Endothelial cell of umbilical vein (primary cell): ENCODE data around the gene STK32A. TPM values are rescaled to one million over a fixed set of nuclear protein-coding genes. Genes with fewer than 3 reads are reported as not detected.

Source experiments
- BruUV-seq: library from RNA; stranded (reverse); fragments of 400-500 nt; replicated peaks from 2 replicates; lab custom pipeline; 2021; lab: Mats Ljungman, UMichigan
- CTCF ChIA-PET: fragments of 300-600, 350-600 bp; sonication (Branson Sonifier 250); formaldehyde crosslinking; loops from one replicate; lab custom pipeline; 2021; ENCODE audit warnings: antibody characterized with exemption, inconsistent platforms; lab: Charles Lee
- POLR2A ChIA-PET: fragments of 300-600, 350-600 bp; sonication (Branson Sonifier 250); formaldehyde crosslinking; loops from one replicate; lab custom pipeline; 2021; ENCODE audit warnings: antibody characterized with exemption, inconsistent platforms; lab: Charles Lee
- DNase-seq: peaks from one replicate; pipeline ENCODE4 v3.0.0-alpha.2; 2011; ENCODE audit warnings: low read depth, low spot score
- FAIRE-seq: peaks from 2 replicates; lab custom pipeline; 2011; peaks lifted over from hg19 to GRCh38; lab: Jason Lieb, UNC
- H2AFZ ChIP-seq: 2 replicates; pipeline ENCODE4 v1.6.0; 2012; ENCODE audit warnings: low read depth, low read length, control low read depth, inconsistent platforms
- H3K27ac ChIP-seq: 2 replicates; pipeline ENCODE4 v1.5.1; 2011; ENCODE audit warnings: low read depth, mild to moderate bottlenecking, control low read depth, low read length, moderate library complexity; ENCODE audit not compliant: insufficient read depth
- H3K27me3 ChIP-seq, 2 experiments: 2 replicates each; pipeline versions ENCODE4 v1.6.0 to v1.6.1; 2011; ENCODE audit warnings: low read length in 2 of 2, mixed read lengths in 1 of 2; ENCODE audit not compliant: control insufficient read depth in 2 of 2, insufficient read depth in 2 of 2
- H3K36me3 ChIP-seq, 2 experiments: 2 replicates in 1 of 2; 3 replicates in 1 of 2; pipeline ENCODE4 v1.5.1; 2011; ENCODE audit warnings: low read length in 2 of 2, mild to moderate bottlenecking in 1 of 2, moderate library complexity in 1 of 2; ENCODE audit not compliant: control insufficient read depth in 2 of 2, insufficient read depth in 2 of 2; ENCODE audit errors: extremely low read depth in 1 of 2
- H3K4me1 ChIP-seq: 3 replicates; pipeline ENCODE4 v1.5.1; 2011; ENCODE audit warnings: mild to moderate bottlenecking, low read length; ENCODE audit not compliant: control insufficient read depth, insufficient read depth; ENCODE audit errors: extremely low read depth
- H3K4me2 ChIP-seq: 2 replicates; pipeline ENCODE4 v1.6.1; 2011; ENCODE audit warnings: low read length, control low read depth, mixed read lengths; ENCODE audit not compliant: insufficient read depth
- H3K4me3 ChIP-seq, 3 experiments: fragments of 200-600 bp in 1 of 3; sonication (generic), shearing (Covaris generic) in 1 of 3; replicated peaks in 1 of 3; 2 replicates each; pipeline ENCODE4 v1.5.1; 2011 to 2016; ENCODE audit warnings: control low read depth in 3 of 3, low read length in 3 of 3, mild to moderate bottlenecking in 2 of 3, inconsistent platforms in 1 of 3, low read depth in 1 of 3, moderate library complexity in 1 of 3; ENCODE audit not compliant: insufficient read depth in 1 of 3
- H3K79me2 ChIP-seq: 2 replicates; pipeline ENCODE4 v1.6.0; 2012; ENCODE audit warnings: low read length, inconsistent platforms; ENCODE audit not compliant: control insufficient read depth, insufficient read depth
- H3K9ac ChIP-seq: replicated peaks from 2 replicates; pipeline ENCODE3; 2011; ENCODE audit warnings: low read length, control low read depth; ENCODE audit not compliant: insufficient read depth; ENCODE audit errors: extremely low read depth
- H3K9me1 ChIP-seq: replicated peaks from 3 replicates; pipeline ENCODE4 v1.6.0; 2011; ENCODE audit warnings: mild to moderate bottlenecking, low read length; ENCODE audit not compliant: control insufficient read depth, insufficient read depth; ENCODE audit errors: extremely low read depth
- H3K9me3 ChIP-seq: replicated peaks from 2 replicates; pipeline ENCODE4 v1.5.1; 2012; ENCODE audit warnings: low read length, inconsistent platforms; ENCODE audit not compliant: control insufficient read depth, insufficient read depth
- H4K20me1 ChIP-seq: replicated peaks from 2 replicates; pipeline ENCODE3; 2011; ENCODE audit warnings: mild to moderate bottlenecking, low read length; ENCODE audit not compliant: control insufficient read depth, insufficient read depth; ENCODE audit errors: extremely low read depth
- EZH2 ChIP-seq: IDR thresholded peaks from 2 replicates; pipeline ENCODE4 v1.6.1; 2012; ENCODE audit warnings: borderline replicate concordance, low read depth, mild to moderate bottlenecking, moderate library complexity, low read length, inconsistent platforms; ENCODE audit not compliant: severe bottlenecking
- FOS ChIP-seq: IDR thresholded peaks from 2 replicates; pipeline ENCODE4 v1.6.1; 2011; ENCODE audit warnings: mild to moderate bottlenecking, low read length, moderate library complexity, borderline replicate concordance; ENCODE audit not compliant: insufficient read depth
- GATA2 ChIP-seq: IDR thresholded peaks from 2 replicates; pipeline ENCODE4 v1.7.0; 2011; ENCODE audit warnings: low read depth, mild to moderate bottlenecking, moderate library complexity, mixed read lengths, low read length; ENCODE audit not compliant: insufficient read length, insufficient read depth
- JUN ChIP-seq: IDR thresholded peaks from 2 replicates; pipeline ENCODE4 v1.6.1; 2011; ENCODE audit warnings: borderline replicate concordance, low read depth; ENCODE audit not compliant: insufficient read length, insufficient read depth
- MAX ChIP-seq: IDR thresholded peaks from 2 replicates; pipeline ENCODE4 v1.6.1; 2011; ENCODE audit not compliant: insufficient read depth, insufficient read length
- MYC ChIP-seq: IDR thresholded peaks from one replicate; pipeline ENCODE4 v1.6.1; 2011; ENCODE audit warnings: mild to moderate bottlenecking, low read depth, low read length
- POLR2A ChIP-seq: IDR thresholded peaks from 2 replicates; pipeline ENCODE4 v1.6.1; 2012; ENCODE audit warnings: low read depth, mild to moderate bottlenecking, control low read depth, low read length
- POLR2AphosphoS5 ChIP-seq: IDR thresholded peaks from 2 replicates; pipeline ENCODE4 v1.6.1; 2012; ENCODE audit warnings: low read depth, mild to moderate bottlenecking, control low read depth, low read length, moderate library complexity; ENCODE audit not compliant: insufficient read depth
- dilution Hi-C: fragments of 300-500 bp; cut with MboI; formaldehyde crosslinking; loops from one replicate; pipeline ENCODE4 v1.15.0; 2019; ENCODE audit warnings: low sequenced_read_pairs; ENCODE audit not compliant: extremely low pct_ligation_motif_present
- intact Hi-C: fragments of 100-400 bp; cut with micrococcal nuclease; formaldehyde crosslinking; loops from one replicate; pipeline ENCODE4 v1.10.0; 2022
- polyA plus RNA-seq, 4 experiments: library from polyadenylated mRNA; depleted of rRNA in 3 of 4; stranded (reverse) in 3 of 4; unstranded in 1 of 4; fragments of >200 nt; gene quantifications; 2 replicates each; pipeline versions ENCODE4 v1.2.1 to v1.2.3, GENCODE V29; 2011 to 2012; ENCODE audit warnings: missing spikeins in 1 of 4
- total RNA-seq: library from RNA; stranded (reverse); gene quantifications from 2 replicates; pipeline ENCODE4 v1.2.3, GENCODE V29; 2021
- TF ChIP-seq, protein P1 (sequence below), 2 donors: IDR thresholded peaks; 1 replicate in 1 of 2; 2 replicates in 1 of 2; pipeline ENCODE4 v1.5.1; 2011; ENCODE audit warnings: low read length in 2 of 2, mild to moderate bottlenecking in 2 of 2, moderate library complexity in 2 of 2, control low read depth in 1 of 2, inconsistent platforms in 1 of 2, low read depth in 1 of 2; ENCODE audit not compliant: insufficient read depth in 1 of 2; ENCODE audit errors: extremely low read depth in 1 of 2

Gene STK32A
- total and polyA plus RNA-seq, 2 donors (not counting 3 experiments of a cell fraction or from before 2014, with no cell fraction given) = not detected

DNA sequence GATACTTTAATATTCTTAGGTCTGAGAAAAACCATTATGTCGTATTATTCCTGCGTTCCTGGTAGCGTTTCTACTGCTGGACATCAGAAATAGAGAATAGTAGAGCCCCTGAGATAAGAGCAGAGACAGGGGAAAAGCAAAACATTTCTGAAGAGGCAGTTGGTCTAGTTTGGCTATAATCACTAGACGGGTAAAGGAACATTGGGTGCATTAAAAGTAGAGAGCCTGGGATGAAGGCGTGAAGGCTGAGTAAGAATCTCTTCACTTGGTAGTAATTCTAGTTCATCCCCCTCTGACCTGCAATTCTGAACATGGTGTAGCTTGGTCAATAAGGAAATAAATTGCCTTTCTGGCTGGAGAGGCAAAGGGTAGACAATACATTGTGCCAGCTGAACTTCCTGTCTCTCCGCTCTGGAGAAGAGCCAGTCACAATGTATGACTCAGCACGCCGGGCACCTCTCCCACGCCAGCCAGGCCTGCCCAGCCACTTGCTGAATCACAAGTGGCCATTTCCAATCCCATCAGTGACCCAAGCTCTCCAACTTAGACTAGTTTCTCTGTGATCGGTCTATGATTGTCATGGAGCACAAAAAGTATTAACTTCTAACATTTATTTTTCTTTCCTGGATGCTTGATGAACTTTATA lies 75.4 kb downstream of the STK32A start:
- TF ChIP-seq EZH2 = no peak
- peak; percentile 76 for TF ChIP-seq JUN
- TF ChIP-seq FOS = peak; percentile 87
- TF ChIP-seq GATA2 = no peak
- no peak for TF ChIP-seq POLR2A
- TF ChIP-seq POLR2AphosphoS5 = peak; percentile 62
- no peak for TF ChIP-seq MYC
- TF ChIP-seq, protein P1, sequence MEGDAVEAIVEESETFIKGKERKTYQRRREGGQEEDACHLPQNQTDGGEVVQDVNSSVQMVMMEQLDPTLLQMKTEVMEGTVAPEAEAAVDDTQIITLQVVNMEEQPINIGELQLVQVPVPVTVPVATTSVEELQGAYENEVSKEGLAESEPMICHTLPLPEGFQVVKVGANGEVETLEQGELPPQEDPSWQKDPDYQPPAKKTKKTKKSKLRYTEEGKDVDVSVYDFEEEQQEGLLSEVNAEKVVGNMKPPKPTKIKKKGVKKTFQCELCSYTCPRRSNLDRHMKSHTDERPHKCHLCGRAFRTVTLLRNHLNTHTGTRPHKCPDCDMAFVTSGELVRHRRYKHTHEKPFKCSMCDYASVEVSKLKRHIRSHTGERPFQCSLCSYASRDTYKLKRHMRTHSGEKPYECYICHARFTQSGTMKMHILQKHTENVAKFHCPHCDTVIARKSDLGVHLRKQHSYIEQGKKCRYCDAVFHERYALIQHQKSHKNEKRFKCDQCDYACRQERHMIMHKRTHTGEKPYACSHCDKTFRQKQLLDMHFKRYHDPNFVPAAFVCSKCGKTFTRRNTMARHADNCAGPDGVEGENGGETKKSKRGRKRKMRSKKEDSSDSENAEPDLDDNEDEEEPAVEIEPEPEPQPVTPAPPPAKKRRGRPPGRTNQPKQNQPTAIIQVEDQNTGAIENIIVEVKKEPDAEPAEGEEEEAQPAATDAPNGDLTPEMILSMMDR (IDR thresholded peaks at IDR 0.05; ENCODE audit: extremely low read depth in 1 of 2, insufficient read depth in 1 of 2, low read depth in 1 of 2, low read length in 2 of 2) = no peak
- TF ChIP-seq MAX = no peak
- Histone ChIP-seq H3K79me2 (no peaks in the 10 kb centered on the region), H3K4me2 (peak overlapping the region; percentile 37), H3K9me1 (no peaks in the 10 kb centered on the region), H3K27me3 (no peaks in the 10 kb centered on the region), H4K20me1 (no peaks in the 10 kb centered on the region), H3K4me1 (peaks cover 15% of the 10 kb centered on the region), H3K9ac (peak overlapping the region; percentile 12), H3K9me3 (no peaks in the 10 kb centered on the region), H3K4me3 (no peak overlapping the region), H3K27ac (peak overlapping the region; percentile 83), H2AFZ (peak overlapping the region; percentile 14), H3K36me3 (no peaks in the 10 kb centered on the region)
- dilution Hi-C loops = no loop called here
- peak; percentile 92 for FAIRE-seq
- POLR2A ChIA-PET = no interaction called here
- intact Hi-C loops = loop anchor here (1.0 to 5.0 kb wide), 5 partner anchors 59 to 578 kb away; no protein-coding TSS in a partner anchor
- DNase-seq = peak; percentile 96
- BruUV-seq = TSS peak; percentile 43
- CTCF ChIA-PET = interaction anchor here (0.8 to 1.8 kb wide), 5 partner anchors 11 to 121 kb away, joined by 3 to 5 read pairs (median 4); no protein-coding TSS in a partner anchor
